Kidney (tissue), 14 donors: ENCODE data around the gene PTOV1. TPM values are rescaled to one million over a fixed set of nuclear protein-coding genes. Genes with fewer than 3 reads are reported as not detected.

Experiments
- DNase-seq, 5 donors: peaks; one replicate each; pipeline ENCODE4 v3.0.0-alpha.2; 2013 to 2020
- FAIRE-seq: peaks from 2 replicates; lab custom pipeline; 2012; peaks lifted over from hg19 to GRCh38; lab: Jason Lieb, UNC
- H3K27ac ChIP-seq, 2 donors: one replicate each; pipeline ENCODE4 v1.7.0; 2013; ENCODE audit warnings: low read depth in 2 of 2, low read length in 2 of 2, inconsistent platforms in 1 of 2
- H3K27me3 ChIP-seq: one replicate; pipeline ENCODE4 v1.7.1; 2013; ENCODE audit warnings: low read length, inconsistent platforms; ENCODE audit not compliant: control insufficient read depth, insufficient read depth
- H3K36me3 ChIP-seq, 3 donors: one replicate each; pipeline versions ENCODE4 v1.7.0 to v1.7.1; 2013; ENCODE audit warnings: low read length in 3 of 3, control low read depth in 1 of 3, inconsistent platforms in 1 of 3; ENCODE audit not compliant: insufficient read depth in 3 of 3, control insufficient read depth in 2 of 3
- H3K4me1 ChIP-seq, 3 donors: one replicate each; pipeline versions ENCODE4 v1.7.0 to v1.7.1; 2013; ENCODE audit warnings: low read length in 3 of 3, inconsistent platforms in 1 of 3, low read depth in 1 of 3; ENCODE audit not compliant: control insufficient read depth in 2 of 3, insufficient read depth in 2 of 3
- H3K4me3 ChIP-seq, 3 donors: one replicate each; pipeline versions ENCODE4 v1.7.0 to v1.8.1; 2013; ENCODE audit warnings: low read length in 3 of 3, control low read depth in 1 of 3, inconsistent platforms in 1 of 3
- H3K9ac ChIP-seq, 3 donors: one replicate each; pipeline versions ENCODE4 v1.7.0 to v1.7.1; 2013; ENCODE audit warnings: low read length in 3 of 3, control low read depth in 1 of 3, inconsistent platforms in 1 of 3
- H3K9me3 ChIP-seq, 3 donors: one replicate each; pipeline versions ENCODE4 v1.7.0 to v1.7.1; 2013; ENCODE audit warnings: low read length in 3 of 3, control low read depth in 1 of 3, inconsistent platforms in 1 of 3; ENCODE audit not compliant: control insufficient read depth in 2 of 3, insufficient read depth in 1 of 3
- CTCF ChIP-seq: IDR thresholded peaks from 3 replicates; pipeline ENCODE4 v1.5.1; 2012; ENCODE audit warnings: mild to moderate bottlenecking, moderate library complexity, borderline replicate concordance; ENCODE audit not compliant: insufficient read depth; ENCODE audit errors: extremely low read depth
- intact Hi-C: fragments of 100-400 bp; cut with DNase I; formaldehyde crosslinking; loops from one replicate; pipeline ENCODE4 v1.11.1; 2022
- polyA plus RNA-seq: library from polyadenylated mRNA; stranded (reverse); fragments of 350-450 nt; fragmentation: Illumina TruSeq; extraction: RNeasy Lipid Tissue Mini Kit (QIAGEN cat#74804); gene quantifications from one replicate; pipeline ENCODE4 v1.2.3, GENCODE V29; 2014; ENCODE audit warnings: low read depth, low replicate concordance; ENCODE audit not compliant: insufficient read depth
- total RNA-seq: library from RNA; stranded (reverse); fragmentation: NEBNext Ultra II Directional; extraction: Animal tissue kit (Norgen Biotek cat#: 25700); gene quantifications from one replicate; pipeline ENCODE4 v1.2.1, GENCODE V29; 2021
- donor health status: control.
- donor health status: control.
- donor health status: control.
- donor health status: control.
- donor health status: control.
- donor health status: DM: yes; HTN: yes; CAD: no.
- donor health status: Normal renal cell carcinoma (clear cell type).

PTOV1 gene
- total and polyA plus RNA-seq, 2 donors from 2014 or later = 118 to 235 TPM

GRCh38 chr19:49887665-49888509 is 36.9 kb downstream of the PTOV1 start:
- DNase-seq (peak in 2 of 5 donors; percentile 32 to 61), FAIRE-seq (no peak)
- intact Hi-C loops = no loop called here
- Histone ChIP-seq H3K27me3 (no peaks in the 10 kb centered on the region), H3K36me3 (peaks cover 4 to 22% (median 14%) of the 10 kb centered on the region in 3 donors), H3K4me3 (no peak overlapping the region), H3K4me1 (peaks cover 0 to 5% (median 0%) of the 10 kb centered on the region in 3 donors), H3K27ac (no peak overlapping the region), H3K9ac (no peak overlapping the region), H3K9me3 (peaks cover 0 to 4% (median 0%) of the 10 kb centered on the region in 3 donors)
- no peak for TF ChIP-seq CTCF

- Histone ChIP-seq H3K36me3 (peaks cover 0 to 16% (median 8%) of the 10 kb centered on the region in 3 donors), H3K27me3 (no peaks in the 10 kb centered on the region), H3K9me3 (no peaks in the 10 kb centered on the region), H3K9ac (no peak overlapping the region), H3K27ac (no peak overlapping the region), H3K4me3 (no peak overlapping the region), H3K4me1 (peaks cover 0 to 5% (median 0%) of the 10 kb centered on the region in 3 donors)
- TF ChIP-seq CTCF = no peak
- FAIRE-seq (no peak), DNase-seq (no peak)
- intact Hi-C loops = no loop called here
Observed at GRCh38 chr19:49888510-49888824, 37.5 kb downstream of the PTOV1 start.

- Histone ChIP-seq H3K27ac (no peak overlapping the region), H3K4me3 (no peak overlapping the region), H3K9ac (no peak overlapping the region), H3K4me1 (peaks cover 0 to 5% (median 0%) of the 10 kb centered on the region in 3 donors), H3K27me3 (no peaks in the 10 kb centered on the region), H3K36me3 (peaks cover 0 to 9% (median 3%) of the 10 kb centered on the region in 3 donors), H3K9me3 (no peaks in the 10 kb centered on the region)
- intact Hi-C loops = no loop called here
- no peak for FAIRE-seq
- peak in 1 of 5 donors; percentile 70 for DNase-seq
- no peak for TF ChIP-seq CTCF
Observed at GRCh38 chr19:49889038-49889686, 38.2 kb downstream of the PTOV1 start.
